NCI-H2227 (cell line): ENCODE measurements around the gene SNAPC4.
"Not testable (repeated sequence)": the region's sequence is repeated elsewhere in the genome, so short reads cannot be mapped to it uniquely, and the experiment has no call there.

ENCODE experiments used
- DNase-seq: peaks from one replicate; lab custom pipeline; 2025; ENCODE audit not compliant: unreplicated experiment; lab: John Stamatoyannopoulos, UW

SNAPC4 gene

DNA sequence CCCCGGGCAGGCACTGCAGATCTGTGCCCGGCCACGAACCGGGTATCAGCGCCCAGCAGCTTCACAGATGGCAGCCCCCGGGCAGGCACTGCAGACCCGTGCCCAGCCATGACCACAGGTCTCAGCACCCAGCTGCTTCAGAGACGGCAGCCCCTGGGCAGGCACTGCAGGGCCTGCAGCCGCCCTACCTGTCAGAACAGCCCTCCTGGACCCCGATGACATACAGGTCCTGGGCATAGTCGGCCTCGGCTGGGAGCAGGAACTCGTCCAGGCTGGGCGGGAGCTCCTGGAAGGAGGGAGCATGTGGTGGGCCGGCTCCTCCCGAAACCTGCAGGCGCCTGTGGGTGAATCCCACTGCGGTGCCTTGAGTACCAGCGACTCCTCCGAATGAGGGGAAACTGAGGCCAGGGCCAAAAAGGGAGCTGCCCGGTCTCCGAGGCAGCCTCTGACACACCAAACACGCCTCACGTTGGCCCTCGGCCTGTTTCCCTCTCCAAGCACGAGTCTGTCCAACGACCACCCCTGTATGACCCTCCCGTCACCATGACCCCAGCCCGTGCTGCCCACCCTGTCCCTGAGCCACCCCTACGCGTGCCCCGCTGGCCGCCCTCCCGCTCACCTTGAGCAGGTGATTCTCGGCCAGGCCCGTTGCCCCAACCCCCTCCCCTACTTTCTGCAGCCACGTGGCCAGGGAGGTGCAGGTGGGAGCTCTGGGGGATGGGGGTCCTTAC lies 34.0 kb upstream of the SNAPC4 start:
- no peak for DNase-seq

DNA sequence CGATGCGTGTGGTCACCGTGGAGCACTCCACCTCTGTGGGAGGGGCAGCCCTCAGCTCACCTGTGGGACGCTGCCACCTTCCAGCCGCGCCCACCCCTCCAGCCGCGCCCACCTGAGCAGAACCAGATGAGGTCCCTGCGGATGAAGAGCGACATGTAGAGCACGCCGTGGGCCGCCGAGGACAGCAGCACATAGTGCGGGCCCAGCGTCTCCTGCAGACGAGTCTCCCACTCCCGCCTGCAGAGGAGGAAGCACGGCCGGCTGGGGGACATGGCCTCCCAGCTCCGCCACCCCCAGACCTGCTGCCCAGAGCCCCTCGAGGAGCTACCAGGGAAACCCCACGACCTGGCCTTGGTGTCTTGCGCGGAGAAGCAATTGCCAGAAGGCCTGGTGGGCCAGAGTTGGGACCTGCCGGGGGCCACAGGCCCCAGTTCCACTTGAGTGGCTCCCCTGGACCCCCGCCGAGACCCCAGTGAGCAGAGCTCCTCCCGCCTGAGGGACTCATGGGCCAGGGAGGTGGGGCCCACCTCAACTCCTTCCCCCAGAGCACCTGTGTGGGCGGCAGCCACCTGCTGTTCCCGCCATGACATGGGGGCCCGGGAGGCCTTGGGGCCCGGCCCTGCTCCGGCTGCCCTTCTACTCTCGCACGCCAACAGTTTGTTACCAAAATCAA lies 33.2 kb upstream of the SNAPC4 start:
- DNase-seq: no peak

DNA sequence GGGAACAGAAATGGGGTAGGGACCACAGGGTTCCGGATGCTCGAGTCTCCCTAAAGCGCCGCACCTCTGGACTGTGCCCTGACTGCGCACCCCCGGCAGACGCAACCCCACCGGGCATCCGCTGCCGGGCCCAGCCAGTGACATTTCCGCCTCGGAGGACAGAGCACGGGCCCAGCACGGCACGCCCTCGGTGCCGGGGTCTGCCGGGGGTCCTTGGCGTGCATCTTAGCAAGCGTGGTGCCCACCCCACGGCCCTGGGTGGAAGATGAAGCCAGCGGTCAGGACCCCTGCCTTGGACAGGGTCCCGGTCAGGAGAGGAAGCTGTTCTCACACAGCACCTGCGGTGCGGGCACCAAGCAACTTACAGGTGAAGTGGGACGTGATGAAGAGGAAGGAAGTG lies 32.6 kb upstream of the SNAPC4 start:
- DNase-seq: no peak

DNA sequence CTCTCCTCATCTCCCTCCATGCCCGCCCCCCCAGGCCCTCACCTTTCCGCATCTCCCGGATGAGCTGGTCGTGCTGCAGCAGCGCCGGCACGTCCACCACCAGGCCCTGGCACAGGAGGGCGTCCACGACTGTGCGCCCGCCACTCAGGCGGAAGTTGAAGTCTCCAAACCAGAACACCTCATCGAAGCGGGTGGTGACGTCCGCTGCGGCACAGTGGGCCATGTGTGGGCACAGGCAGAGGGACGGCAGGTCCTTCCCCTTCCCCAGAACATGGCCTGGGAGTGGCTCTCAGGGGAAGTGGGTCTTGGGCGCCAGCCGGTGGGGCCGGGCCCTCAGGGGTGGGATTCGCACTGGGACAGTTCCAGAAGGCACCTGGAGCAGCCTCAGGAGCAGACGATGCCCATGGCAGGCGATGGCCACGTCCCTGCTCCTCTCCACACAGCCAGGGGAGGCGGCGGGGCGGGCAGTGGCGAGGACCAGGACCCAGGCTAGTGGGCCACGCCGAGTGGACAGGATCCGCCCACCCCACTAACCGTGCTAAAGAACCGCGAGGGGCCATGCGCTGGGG lies 31.9 kb upstream of the SNAPC4 start:
- DNase-seq: no peak

DNA sequence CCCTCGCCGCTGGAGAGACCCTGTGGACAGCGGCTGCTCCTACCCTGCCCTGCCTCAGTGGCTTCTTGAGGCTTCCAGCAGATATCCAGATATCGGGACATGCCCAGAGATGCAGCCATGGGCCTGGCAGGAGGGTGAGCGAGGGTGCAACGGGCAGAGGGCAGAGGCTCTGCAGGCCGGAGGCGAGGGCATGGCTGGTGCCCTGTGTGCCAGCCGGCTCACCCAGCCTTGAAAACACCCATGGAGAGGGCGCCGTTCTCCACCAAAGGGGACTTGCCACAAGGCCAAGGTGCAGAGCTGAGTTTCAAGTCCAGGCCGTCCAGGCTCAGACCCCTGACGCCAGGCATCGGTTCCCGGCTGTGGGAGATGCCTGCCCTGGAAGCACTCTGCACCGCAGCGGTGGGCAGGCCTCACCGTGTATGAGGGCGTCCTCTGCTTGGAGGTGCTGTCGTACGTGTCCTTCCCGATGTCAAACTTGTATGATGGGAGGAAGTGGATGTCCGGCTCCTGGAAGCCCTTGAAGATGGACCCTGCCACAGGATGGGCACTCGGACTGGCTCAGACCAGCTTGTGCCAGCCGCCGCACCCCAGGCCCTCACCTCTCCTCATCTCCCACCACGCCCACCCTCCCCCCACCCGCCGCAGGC lies 30.7 kb upstream of the SNAPC4 start:
- DNase-seq: no peak

DNA sequence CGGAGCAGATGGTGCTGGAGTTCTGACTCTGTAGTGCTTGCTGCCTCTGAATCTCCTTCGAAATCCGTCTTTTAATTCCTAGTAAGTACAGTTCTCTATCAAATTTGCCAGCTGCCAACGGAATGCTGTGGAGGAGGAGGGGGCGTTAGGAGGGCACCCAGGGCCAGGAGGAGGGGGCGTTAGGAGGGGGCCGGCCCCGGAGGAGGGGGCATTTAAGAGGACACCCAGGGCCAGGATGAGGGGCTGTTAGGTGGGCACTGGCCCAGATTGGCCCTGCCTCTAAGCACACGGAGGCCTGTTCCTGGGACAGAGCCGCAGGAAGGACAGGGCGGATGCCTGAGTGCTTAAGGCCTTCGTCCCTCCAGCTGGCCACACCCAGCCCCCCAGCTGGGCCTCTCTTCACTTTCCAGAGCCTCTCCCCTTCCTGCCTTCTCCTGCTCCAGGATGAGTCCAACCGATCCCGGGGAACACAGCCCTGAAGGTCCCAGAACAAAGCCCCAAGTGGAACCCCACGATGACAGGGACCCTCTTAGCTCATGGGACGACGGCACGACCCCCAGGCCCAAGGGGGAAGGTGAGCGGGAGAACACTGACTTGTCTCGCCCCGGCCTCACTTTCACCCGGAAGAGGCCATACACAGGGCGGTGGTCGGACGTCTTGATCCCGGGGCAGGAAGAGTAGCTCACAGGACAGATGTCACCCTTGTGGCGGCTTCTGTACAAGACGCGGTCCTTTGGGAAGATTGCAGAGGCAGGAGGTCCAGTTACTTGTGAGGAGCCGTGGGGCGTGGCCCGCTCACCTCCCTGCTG lies 29.9 kb upstream of the SNAPC4 start:
- DNase-seq: no peak

DNA sequence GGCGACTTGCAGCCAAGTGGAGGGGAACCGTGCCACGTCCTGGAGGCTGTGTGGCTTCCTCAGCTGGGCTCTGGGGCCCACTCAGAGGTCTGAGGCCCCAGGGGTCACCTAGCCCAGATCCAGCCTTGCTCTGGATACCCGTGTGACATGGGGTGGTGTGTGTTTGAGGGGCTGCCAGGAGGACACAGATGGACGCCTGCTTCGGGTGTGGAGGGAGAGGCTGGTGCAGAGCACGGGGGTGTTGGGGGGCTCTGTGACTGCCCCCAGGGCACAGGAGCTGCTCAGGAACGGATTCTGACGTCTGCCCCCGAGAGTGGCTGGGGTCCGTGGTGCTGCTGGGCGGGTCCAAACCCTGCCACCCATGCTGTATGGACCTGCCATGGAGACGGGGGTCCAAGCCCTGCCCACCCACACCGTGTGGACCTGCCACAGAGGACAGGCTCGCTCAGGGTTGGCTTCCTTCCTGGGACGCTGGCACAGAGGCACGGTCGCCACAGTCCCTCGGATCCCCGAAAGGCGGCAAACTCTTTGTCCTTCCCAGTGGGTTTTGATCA lies 29.2 kb upstream of the SNAPC4 start:
- no peak for DNase-seq

DNA sequence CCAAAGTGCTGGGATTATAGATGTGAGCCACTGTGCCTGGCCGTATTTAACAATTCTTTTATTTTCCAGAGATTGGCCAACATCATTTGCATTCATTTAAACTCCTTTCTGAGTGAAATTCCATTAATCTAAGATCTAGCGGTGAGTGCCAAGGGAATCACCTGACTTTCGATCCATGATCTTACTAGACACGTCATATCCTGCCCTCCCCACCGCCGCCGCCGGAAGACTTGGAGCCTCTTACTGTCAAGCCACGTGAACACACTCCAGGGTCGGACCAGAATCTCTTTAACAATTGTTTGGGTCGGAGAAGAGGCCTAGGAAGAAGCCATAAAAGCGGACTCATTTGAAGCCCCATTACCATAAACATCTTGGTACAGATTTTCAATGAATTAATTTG lies 26.8 kb upstream of the SNAPC4 start:
- DNase-seq: no peak

DNA sequence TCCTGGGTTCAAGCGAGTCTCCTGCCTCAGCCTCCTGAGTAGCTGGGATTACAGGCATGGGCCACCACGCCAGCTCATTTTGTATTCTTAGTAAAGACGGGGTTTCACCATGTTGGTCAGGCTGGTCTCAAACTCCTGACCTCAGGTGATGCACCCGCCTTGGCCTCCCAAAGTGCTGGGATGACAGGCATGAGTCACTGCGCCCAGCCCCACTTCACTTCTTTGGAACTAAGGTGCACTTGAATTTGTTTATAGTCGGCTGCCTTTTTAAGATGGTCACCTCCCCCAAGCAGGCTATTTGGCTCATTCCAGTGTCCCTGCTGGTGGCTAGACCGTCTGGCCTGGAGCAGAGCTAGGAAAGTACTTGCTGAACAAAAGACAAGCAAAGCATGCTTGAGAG lies 25.4 kb upstream of the SNAPC4 start:
- not testable (repeated sequence) for DNase-seq

DNA sequence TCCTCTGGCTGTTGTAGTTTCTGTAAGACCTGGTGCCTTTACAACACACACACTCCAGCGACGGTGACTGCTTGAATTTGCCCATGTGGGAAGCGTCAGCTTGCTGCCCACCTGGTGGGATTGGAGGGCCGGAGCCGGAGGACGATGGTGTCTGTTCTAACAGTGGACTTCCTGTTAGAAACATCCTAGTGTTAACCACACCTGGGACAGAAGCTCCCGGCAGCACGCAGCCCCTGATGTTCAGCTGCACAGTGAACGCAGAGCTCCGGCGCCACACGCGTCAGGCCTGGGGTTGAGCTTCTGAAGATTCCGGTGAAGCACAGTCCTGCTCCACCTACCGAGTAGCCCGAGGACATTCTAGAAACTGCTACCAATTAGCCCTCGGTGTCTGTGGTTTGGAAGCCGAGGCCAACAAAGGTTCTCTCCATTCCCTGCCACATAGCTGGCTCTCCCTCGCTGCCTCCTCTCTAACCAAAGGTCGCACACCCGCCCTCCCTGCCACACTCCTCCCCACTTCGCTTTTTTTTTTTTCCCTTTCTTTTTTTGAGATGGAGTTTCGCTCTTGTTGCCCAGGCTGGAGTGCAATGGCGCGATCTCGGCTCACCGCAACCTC lies 24.9 kb upstream of the SNAPC4 start:
- DNase-seq: no peak

DNA sequence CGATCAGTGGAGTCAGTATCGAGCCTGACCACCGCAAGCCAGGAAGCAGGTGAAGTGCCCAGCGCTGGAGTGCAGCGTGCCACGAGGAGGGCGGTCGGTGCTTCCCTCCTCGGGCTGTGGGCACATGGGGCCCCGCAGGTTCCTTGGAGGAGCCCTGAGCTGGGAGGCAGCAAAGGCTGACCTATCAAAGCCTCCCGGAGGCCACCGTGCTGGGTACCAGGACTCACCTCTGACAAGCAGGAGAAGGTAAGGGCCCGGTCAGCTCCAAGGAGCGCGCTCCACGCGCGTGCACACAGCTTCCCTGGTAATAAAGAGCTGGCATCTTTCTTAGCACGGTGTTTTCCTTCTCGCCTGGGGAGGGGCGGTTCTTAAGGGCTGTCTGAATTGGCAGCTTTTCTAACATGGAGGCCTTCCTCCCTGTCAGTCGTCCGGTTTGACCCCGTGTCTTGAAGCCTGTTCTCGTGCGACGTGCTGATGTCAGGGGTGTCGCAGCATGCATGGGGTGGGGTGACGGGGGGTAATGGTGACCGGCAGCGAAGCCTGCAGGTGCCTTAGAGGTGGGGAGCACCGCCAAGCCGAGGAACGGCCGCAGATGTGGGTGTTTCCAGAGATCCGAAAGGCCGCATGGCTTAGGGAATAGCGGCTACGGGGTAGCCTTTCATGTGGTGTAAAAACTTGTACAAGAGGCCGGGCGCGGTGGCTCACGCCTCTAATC lies 23.6 kb upstream of the SNAPC4 start:
- no peak for DNase-seq

DNA sequence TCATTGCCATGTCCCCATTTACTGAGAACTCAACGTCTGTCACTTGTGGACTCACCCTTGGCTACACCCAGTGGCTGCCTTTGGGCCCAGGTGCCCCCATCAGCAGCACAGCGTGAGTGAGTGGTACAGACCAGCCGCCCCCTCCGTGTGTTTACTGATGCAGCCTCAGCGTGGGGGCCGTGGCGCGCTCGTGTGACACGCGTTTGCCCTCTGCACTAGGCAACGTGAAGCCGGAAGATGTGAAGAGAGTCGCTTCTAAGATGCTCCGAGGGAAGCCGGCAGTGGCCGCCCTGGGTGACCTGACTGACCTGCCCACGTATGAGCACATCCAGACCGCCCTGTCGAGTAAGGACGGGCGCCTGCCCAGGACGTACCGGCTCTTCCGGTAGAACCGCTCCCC lies 22.9 kb upstream of the SNAPC4 start:
- no peak for DNase-seq

DNA sequence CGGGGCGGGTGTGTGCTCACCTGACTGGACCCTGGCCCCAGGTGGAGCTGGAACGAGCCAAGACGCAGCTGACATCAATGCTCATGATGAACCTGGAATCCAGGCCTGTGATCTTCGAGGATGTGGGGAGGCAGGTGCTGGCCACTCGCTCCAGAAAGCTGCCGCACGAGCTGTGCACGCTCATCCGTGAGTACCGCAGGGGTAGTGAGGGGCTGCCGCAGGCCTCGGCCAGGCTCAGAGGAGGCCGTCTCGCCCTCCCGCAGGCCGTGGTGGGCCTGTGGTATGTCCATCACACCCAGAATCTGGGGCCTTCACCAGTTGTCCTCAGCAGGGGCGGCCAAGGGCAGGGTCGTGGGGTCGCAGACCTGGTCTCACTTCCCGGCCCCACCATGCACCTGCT lies 21.8 kb upstream of the SNAPC4 start:
- DNase-seq: no peak

DNA sequence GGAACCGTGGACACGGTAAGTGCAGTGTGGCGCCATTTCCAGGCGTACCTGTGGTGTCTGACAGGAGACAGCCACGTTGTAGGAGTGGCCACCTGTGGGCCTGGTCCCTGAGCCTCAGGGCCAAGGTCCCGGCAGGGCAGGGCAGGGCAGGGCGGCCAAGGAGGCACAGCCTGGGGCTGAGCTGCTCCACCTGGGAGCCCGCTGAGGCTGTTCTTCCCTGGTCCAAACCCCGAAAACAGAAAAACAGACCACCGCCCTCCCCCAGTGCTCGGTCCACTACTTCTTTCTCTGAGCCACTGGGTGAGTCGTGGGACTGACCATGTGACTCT lies 19.1 kb upstream of the SNAPC4 start:
- no peak for DNase-seq

DNA sequence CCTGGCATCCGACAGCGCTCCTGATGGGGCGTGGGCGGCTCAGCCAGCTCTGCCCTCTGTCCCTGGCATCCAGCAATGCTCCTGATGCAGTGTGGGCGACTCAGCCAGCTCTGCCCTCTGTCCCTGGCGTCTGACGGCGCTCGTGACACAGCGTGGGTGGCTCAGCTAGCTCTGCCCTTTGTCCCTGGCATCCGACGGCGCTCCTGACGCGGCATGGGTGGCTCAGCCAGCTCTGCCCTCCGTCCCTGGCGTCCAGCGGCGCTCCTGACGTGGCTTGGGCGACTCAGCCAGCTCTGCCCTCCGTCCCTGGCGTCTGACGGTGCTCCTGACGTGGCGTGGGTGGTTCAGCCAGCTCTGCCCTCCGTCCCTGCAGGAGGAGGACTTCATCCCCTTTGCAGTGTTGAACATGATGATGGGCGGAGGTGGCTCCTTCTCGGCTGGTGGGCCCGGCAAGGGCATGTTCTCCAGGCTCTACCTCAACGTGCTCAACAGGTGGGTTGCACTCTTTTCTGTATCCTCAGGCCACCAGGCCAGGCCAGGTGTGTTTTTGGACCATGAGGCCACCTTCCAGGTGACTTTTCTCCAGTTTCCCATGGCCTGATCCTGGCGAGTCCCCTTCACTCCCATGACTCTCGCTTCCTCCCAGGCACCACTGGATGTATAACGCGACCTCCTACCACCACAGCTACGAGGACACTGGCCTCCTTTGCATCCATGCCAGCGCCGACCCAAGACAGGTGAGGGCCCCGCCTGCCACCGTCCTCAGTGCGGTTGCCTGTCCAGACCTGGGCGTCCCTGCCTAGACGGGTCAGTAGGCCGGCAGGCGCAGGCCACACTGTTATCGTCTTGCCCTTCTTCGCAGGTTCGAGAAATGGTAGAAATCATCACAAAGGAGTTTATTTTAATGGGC lies 18.5 kb upstream of the SNAPC4 start:
- DNase-seq: no peak

DNA sequence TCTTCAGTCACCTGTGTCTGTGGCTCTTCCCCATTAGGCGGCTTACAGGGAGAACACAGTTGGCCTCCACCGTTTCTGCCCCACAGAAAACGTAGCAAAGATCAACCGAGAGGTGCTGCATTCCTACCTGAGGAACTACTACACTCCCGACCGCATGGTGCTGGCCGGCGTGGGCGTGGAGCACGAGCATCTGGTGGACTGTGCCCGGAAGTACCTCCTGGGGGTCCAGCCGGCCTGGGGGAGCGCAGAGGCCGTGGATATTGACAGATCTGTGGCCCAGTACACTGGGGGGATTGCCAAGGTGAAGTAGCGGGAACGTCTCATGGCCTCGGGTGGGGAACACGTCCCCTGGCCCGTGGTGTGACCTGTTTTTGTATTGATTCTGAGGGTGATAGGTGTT lies 16.9 kb upstream of the SNAPC4 start:
- DNase-seq: no peak

DNA sequence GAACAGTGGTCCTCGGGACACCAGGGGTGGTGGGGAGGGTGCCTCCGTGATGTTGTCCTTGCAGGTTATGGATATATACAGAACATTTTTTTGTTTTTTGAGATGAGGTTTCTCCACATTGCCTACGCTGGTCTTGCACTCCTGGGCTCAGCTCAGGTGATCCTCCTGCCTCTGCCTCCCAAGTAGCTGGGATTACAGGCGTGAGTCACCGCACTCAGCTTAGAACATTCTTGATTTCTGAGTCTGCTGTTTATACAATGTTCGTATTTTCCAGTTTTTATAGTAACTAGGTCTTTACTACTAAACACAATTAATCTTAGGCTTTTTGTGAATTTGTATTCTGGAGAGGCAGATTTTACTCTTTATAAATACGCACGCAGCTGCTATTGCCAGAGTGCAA lies 16.5 kb upstream of the SNAPC4 start:
- DNase-seq: no peak

DNA sequence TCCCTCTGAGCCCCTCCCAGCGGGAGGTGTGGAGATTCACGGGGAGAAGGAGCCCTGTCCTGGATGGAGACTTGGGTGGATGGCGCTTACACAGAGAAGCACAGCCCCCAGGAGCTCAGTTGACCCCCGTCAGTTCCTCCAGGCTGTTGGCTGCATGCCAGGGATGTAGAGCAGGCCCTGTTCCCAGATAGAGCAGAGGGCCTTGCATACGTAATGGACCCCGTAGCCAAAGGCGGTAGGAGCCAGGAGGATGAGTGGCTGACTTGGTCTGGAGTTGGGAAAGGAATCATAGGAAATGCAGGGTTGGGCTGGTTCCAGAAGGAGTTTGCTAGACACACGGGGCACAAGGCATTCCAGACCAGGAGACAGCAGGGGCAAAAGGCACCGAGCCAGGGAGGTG lies 13.0 kb upstream of the SNAPC4 start:
- peak; percentile 26 for DNase-seq

DNA sequence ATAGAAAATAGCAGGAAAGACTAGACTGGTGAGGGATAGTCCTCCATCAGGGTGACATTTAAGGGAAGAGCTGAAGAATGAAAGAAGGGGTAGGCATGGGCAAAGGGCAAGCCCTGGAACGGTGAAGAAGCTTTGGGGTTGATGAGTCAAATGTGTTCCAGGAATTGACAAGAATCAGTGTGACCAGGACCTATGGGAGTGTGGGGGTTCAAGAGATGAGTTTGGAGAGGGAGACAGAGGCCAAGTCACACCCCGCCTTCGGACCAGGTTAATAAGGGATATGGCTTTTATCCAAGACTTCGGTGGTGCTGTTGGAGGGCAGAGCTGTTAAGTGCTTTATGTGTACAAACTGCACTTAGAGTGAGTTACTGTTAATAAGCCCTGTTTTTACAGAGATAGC lies 11.4 kb upstream of the SNAPC4 start:
- DNase-seq: no peak
